Activated naive CD8-positive, alpha-beta T cell treated with anti-CD3 and anti-CD28 coated beads, Interleukin-2, amount 50 U/mL, for 24 hours (primary cell): ENCODE data around the gene TLN1.
A peak's percentile ranks its signal among the peaks of the same experiment; 100 is the strongest.

Experiments
- ATAC-seq: fragments of 150-1000 bp; cut with Tn5 transposase; one replicate; pipeline ENCODE4 v1.10.0; 2021
- DNase-seq: peaks from one replicate; pipeline ENCODE4 v3.0.0; 2021
- H3K27ac Mint-ChIP-seq: one replicate; pipeline ENCODE4 v1.8.0; 2021; ENCODE audit warnings: mild to moderate bottlenecking, mixed read lengths
- H3K27me3 Mint-ChIP-seq: one replicate; pipeline ENCODE4 v1.8.0; 2021; ENCODE audit warnings: mixed read lengths
- H3K36me3 Mint-ChIP-seq: one replicate; pipeline ENCODE4 v1.8.0; 2021; ENCODE audit warnings: low read depth, mixed read lengths
- H3K4me1 Mint-ChIP-seq: one replicate; pipeline ENCODE4 v1.8.0; 2021; ENCODE audit warnings: mixed read lengths
- H3K4me3 Mint-ChIP-seq: one replicate; pipeline ENCODE4 v1.8.0; 2021; ENCODE audit warnings: mild to moderate bottlenecking, moderate library complexity, mixed read lengths
- H3K9me3 Mint-ChIP-seq: one replicate; pipeline ENCODE4 v1.8.0; 2021; ENCODE audit warnings: mixed read lengths

TLN1 gene

GRCh38 chr9:35653611-35654010, 78.4 kb downstream of the TLN1 start:
- Mint-ChIP-seq H3K4me3 (no peak overlapping the region), H3K4me1 (peaks cover 55% of the 10 kb centered on the region)

DNA sequence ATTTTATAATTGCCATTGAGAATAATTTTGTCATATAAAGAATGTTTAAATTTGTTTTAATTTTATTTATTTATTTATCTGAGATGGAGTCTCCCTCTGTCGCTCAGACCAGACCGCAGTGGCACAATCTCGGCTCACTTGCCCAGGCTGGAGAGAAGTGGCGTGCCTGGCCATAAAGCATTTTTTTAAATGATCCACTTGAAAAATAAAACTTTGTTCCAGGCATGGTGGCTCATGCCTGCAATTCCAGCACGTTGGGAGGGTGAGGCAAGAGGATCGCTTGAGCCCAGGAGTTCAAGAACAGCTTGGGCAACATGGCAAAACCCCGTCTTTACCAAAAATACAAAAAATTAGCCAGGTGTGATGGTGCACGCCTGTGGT, 79.2 kb downstream of the TLN1 start:
- Mint-ChIP-seq H3K4me1 (peaks cover 61% of the 10 kb centered on the region), H3K9me3 (peaks cover 2% of the 10 kb centered on the region), H3K4me3 (no peak overlapping the region), H3K27ac (no peak overlapping the region), H3K36me3 (peaks cover 2% of the 10 kb centered on the region), H3K27me3 (peaks cover 2% of the 10 kb centered on the region)
- DNase-seq = no peak
- no peak for ATAC-seq

More at GRCh38 chr9:35653611-35654010, 78.4 kb downstream of the TLN1 start:
- Mint-ChIP-seq H3K36me3 (peaks cover 4% of the 10 kb centered on the region), H3K27ac (no peak overlapping the region), H3K27me3 (peaks cover 5% of the 10 kb centered on the region), H3K9me3 (peaks cover 4% of the 10 kb centered on the region)
- DNase-seq = no peak
- ATAC-seq = no peak

DNA sequence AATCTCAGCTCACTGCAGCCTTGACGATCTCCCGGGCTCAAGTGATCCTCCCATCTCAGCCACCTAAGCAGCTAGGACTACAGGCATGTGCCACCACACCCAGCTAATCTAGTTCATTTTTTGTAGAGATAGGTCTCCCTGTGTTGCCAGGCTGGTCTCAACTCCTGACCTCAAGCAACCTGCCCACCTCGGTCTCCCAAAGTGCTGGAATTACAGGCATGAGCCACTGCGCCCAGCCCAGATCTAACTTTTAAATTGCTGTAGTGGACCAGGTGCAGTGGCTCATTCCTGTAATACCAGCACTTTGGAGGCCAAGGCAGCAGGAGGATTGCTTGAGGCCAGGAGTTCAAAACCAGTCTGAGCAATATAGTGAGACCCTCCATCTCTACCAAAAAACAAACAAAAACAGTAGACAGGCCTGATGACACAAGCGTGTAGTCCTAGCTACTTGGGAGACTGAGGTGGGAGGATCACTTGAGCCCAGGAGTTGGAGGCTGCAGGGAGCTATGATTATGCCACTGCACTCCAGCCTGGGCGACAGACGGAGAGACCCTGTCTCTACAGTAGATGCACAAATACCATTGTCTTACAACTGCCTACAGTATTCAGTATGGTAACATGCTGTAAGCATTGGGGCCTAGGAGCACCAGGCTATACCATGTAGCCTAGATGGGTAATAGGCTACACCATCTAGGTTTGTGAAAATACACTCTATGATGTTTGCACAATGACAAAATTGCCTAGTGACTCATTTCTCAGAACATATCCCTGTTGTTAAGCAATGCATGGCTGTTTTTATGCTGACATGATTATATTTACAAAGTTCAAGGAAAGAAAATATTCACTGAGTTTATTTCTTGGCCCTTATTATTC, 79.8 kb downstream of the TLN1 start:
- no peaks in the 10 kb centered on the region for H3K9me3 Mint-ChIP-seq
- no peak overlapping the region for H3K27ac Mint-ChIP-seq
- H3K27me3 Mint-ChIP-seq = no peaks in the 10 kb centered on the region
- H3K36me3 Mint-ChIP-seq = no peaks in the 10 kb centered on the region
- DNase-seq (no peak), ATAC-seq (no peak)
- peaks cover 61% of the 10 kb centered on the region for H3K4me1 Mint-ChIP-seq
- no peak overlapping the region for H3K4me3 Mint-ChIP-seq

DNA sequence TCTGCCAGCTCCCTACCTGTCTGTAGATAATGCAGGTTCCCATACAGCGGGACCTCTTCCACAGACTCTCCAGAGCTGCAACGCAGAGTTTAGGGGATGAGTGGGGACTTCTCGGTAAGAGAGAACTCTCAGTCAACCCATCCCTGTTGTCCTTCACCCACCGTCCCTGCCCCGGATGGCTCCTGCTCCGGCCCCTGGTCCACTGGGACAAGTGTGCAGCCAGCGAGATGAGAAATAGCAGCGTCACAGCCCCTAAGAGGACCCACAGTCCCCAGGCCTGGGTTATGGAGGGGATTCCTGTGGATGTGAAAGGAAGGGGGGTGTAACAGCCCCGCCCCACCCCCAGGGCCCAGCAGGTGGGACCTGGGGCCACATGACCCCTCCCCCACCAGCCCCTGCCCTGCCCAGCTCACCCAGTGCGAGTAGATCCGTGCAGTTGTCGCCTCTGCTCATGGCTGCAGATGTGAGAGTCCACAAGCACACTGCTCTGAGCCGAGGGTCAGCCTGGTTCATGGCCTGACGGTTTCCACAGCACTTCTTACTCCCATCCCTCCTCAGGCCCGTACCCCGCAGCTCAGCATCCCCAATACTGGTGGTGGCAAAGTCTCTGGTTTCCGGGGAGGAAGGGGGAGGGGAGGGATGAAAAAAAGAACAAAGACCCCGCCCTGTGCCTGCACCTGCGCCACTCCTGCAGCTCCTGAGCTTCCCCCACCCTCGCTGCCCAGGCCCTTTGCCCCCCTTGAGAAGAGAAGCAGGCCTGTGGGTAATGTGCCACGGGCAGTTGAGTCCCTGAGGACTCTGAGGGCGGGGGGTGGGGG, 81.4 kb downstream of the TLN1 start, which contains the start of gene SIT1:
SIT1 (minus strand) TSS at position 591 of the 818 bp plus-strand sequence; CDS start at position 513, 78 bp downstream.
- no peaks in the 10 kb centered on the region for H3K36me3 Mint-ChIP-seq
- H3K9me3 Mint-ChIP-seq = no peaks in the 10 kb centered on the region
- peak within 1 kb of the TSS; percentile 84 for H3K4me3 Mint-ChIP-seq
- peaks cover 62% of the 10 kb centered on the region for H3K4me1 Mint-ChIP-seq
- peak within 1 kb of the TSS; percentile 94 for H3K27ac Mint-ChIP-seq
- peak; percentile 67 for DNase-seq
- ATAC-seq = peak; percentile 10
- H3K27me3 Mint-ChIP-seq = no peaks in the 10 kb centered on the region

DNA sequence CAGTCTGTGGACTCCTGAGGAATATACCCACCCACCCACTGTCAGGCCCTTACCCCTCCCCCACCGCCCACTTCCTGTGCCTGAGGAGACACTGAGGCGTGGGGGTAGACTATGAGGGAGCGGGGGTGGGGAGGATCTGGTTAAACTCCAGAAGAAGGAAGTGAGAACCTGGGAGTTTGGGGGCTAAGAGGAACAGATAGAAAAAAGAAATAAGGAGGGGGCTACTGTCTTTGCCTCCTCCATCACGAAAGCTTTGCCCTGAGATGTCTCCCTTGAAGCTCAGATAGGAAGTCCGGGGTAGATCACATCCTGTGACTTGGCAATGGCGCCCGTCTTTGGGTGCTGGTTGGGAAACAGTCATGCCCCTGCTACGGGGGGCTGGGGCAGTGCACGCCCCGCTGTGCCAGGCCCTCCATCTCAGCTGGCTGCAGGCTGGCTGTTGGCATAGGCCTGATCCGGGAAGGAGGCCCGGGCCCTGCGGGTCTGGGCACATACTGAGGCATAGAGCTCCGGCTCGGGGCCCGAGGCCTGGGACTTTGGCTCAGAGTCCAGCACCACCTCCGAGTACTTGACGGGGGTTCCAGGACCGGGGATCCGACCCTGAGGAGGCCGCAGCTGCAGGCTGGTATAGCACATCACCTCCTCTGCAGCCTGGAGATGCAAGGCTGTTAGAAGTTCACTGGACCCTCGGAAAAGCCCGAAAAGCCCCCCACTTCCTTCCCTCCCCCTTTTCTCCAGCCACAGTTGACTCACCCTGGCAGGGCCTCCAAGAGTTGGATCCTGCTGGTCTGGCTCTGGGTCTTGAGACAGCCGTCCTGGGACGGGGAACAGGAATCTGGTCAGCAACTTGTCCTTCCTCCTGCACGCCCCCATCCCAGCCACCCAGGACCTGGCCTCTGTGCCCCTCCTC, 82.3 kb downstream of the TLN1 start:
- peak overlapping the region; percentile 94 for H3K27ac Mint-ChIP-seq
- H3K27me3 Mint-ChIP-seq = no peaks in the 10 kb centered on the region
- H3K36me3 Mint-ChIP-seq = no peaks in the 10 kb centered on the region
- ATAC-seq = no peak
- no peaks in the 10 kb centered on the region for H3K9me3 Mint-ChIP-seq
- DNase-seq = peak; percentile 57
- H3K4me3 Mint-ChIP-seq = peak overlapping the region; percentile 84
- peaks cover 68% of the 10 kb centered on the region for H3K4me1 Mint-ChIP-seq
